ENCODE results near the gene TRIM63. TPM values are rescaled to one million over a fixed set of nuclear protein-coding genes. Genes with fewer than 3 reads are reported as not detected.
A peak's percentile ranks its signal among the peaks of the same experiment; 100 is the strongest.

Gene TRIM63
- total and polyA plus RNA-seq, 2 of the 8 experiments (the other 6 are each of a cell fraction or from before 2014, with no cell fraction given), result not detected

GRCh38 chr1:26111530-26112406, 44.3 kb upstream of the TRIM63 start, which contains the start of gene PDIK1L (continued):
- TF ChIP-seq POLR2AphosphoS5 (IDR thresholded peaks at IDR 0.05; ENCODE audit: low read depth, low read length), result peak; percentile 55
- TF ChIP-seq EZH2 (IDR thresholded peaks at IDR 0.05; ENCODE audit: low read depth, low read length, severe bottlenecking), result no peak
- no peak for TF ChIP-seq TEAD4 (IDR thresholded peaks at IDR 0.05; ENCODE audit: low read depth, low read length)
- TF ChIP-seq POLR2A (IDR thresholded peaks at IDR 0.05; ENCODE audit: control extremely low read depth in 1 of 2, low read depth in 2 of 2, low read length in 2 of 2), result peak; percentile 66 to 83
- TF ChIP-seq MAFK (IDR thresholded peaks at IDR 0.05; ENCODE audit: low read depth, low read length), result no peak
- TF ChIP-seq YY1 (IDR thresholded peaks at IDR 0.05; ENCODE audit: low read depth, low read length), result peak; percentile 96
- TF ChIP-seq TCF12 (IDR thresholded peaks at IDR 0.05; ENCODE audit: low read depth, low read length), result no peak
- no peak for TF ChIP-seq CBX8 (IDR thresholded peaks at IDR 0.05; ENCODE audit: borderline replicate concordance, low read depth, low read length)
- no peak for TF ChIP-seq SP2 (IDR thresholded peaks at IDR 0.05; ENCODE audit: low read length)
- no peak for TF ChIP-seq JUND (IDR thresholded peaks at IDR 0.05; ENCODE audit: low read length)
- TF ChIP-seq USF2 (IDR thresholded peaks at IDR 0.05; ENCODE audit: low read length), result peak; percentile 27; the same call in 1 of the 2 replicates
- TF ChIP-seq KDM5A (IDR thresholded peaks at IDR 0.05; ENCODE audit: low read length), result no peak; the same call in 1 of the 2 replicates
- TF ChIP-seq CTCF (IDR thresholded peaks at IDR 0.05; ENCODE audit: control extremely low read depth in 1 of 3, insufficient read depth in 1 of 3, low read depth in 1 of 3, low read length in 3 of 3), result no peak
- TF ChIP-seq POU5F1 (IDR thresholded peaks at IDR 0.05; ENCODE audit: low read depth, low read length), result no peak
- TF ChIP-seq TAF7 (optimal IDR thresholded peaks at IDR 0.05; ENCODE audit: borderline replicate concordance, low read depth, low read length), result no peak
- TF ChIP-seq CBX5 (IDR thresholded peaks at IDR 0.05; ENCODE audit: low read depth, low read length), result no peak
- no peak for TF ChIP-seq ATF3 (IDR thresholded peaks at IDR 0.05; ENCODE audit: insufficient read depth, low read depth, low read length)
- no peak for TF ChIP-seq BRCA1 (IDR thresholded peaks at IDR 0.05; ENCODE audit: low read depth, low read length)
- no peak for TF ChIP-seq ZNF274 (IDR thresholded peaks at IDR 0.05; ENCODE audit: borderline replicate concordance, extremely low read depth, low read length)
- no peak for TF ChIP-seq KDM1A (IDR thresholded peaks at IDR 0.05; ENCODE audit: borderline replicate concordance, low read length)
- TF ChIP-seq KDM4A (IDR thresholded peaks at IDR 0.05; ENCODE audit: low read depth, low read length, severe bottlenecking), result peak; percentile 14

Measured in H1 (cell line).